ENCODE data around the gene STPG2. TPM values are rescaled to one million over a fixed set of nuclear protein-coding genes. Genes with fewer than 3 reads are reported as not detected.

Gene STPG2
- total RNA-seq, 1 donor from 2014 or later, result 0.99 TPM

DNA sequence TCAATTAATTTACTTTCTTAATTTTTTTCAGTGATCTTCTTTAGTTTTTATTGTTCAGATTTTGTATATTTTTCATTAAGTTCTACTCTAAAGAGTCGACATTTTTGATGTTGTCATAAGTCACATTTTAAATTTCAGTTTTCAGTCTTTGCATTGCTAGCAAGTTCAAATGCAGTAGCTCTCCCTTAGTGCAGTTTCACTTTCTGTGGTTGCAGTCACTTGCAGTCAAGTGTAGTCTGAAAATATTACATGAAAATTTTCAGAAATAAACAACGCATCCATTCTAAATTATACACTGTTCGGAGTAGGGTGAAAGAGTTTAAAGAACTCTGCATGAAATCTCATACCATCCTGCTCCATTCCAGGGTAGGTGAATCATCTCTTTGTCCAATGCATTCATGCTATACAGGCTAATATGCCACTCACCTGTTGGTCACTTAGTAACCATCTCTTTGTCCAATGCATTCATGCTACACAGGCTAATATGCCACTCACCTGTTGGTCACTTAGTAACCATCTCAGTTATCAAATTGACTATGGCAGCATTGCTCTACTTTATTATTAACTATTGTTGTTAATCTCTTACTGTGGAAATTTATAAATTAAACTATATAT is 356.9 kb downstream of the STPG2 start:
- no peak overlapping the region for H3K4me3 Mint-ChIP-seq

DNA sequence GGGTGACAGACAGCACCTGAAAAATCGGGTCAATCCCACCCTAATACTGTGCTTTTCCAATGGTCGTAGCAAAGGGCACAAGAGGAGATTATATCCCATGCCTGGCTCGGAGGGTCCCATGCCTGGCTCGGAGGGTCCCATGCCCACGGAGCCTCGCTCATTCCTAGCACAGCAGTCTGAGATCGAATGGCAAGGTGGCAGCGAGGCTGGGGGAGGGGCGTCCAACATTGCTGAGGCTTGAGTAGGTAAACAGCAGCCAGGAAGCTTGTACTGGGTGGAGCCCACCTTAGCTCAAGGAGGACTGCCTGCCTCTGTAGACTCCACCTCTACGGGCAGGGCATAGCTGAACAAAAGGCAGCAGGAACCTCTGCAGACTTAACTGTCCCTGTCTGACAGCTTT is 365.1 kb downstream of the STPG2 start:
- Histone ChIP-seq H3K4me2 (no peak overlapping the region), H3K4me1 (no peaks in the 10 kb centered on the region), H3K4me3 (no peak overlapping the region), H3K9ac (no peak overlapping the region), H3K27me3 (no peaks in the 10 kb centered on the region), H3K36me3 (no peaks in the 10 kb centered on the region), H4K20me1 (ENCODE audit: low read depth) (no peaks in the 10 kb centered on the region), H3F3A (ENCODE audit: low read depth) (no peaks in the 10 kb centered on the region), H3K27ac (no peak overlapping the region), H3K9me3 (ENCODE audit: low read depth) (no peaks in the 10 kb centered on the region), H2AFZ (replicated peaks) (no peak overlapping the region), H3K79me2 (ENCODE audit: low read depth) (no peaks in the 10 kb centered on the region)
- no peak overlapping the region for H3K4me3 Mint-ChIP-seq
- H3K27ac Mint-ChIP-seq, result no peak overlapping the region
- DNase-seq (ENCODE audit: low spot score), result no peak
- H3K4me1 Mint-ChIP-seq, result no peaks in the 10 kb centered on the region
- H3K27me3 Mint-ChIP-seq (ENCODE audit: insufficient read depth, low read depth), result no peaks in the 10 kb centered on the region
- no peaks in the 10 kb centered on the region for H3K36me3 Mint-ChIP-seq
- TF ChIP-seq EZH2phosphoT487 (IDR thresholded peaks at IDR 0.05), result no peak
- TF ChIP-seq, protein P1, sequence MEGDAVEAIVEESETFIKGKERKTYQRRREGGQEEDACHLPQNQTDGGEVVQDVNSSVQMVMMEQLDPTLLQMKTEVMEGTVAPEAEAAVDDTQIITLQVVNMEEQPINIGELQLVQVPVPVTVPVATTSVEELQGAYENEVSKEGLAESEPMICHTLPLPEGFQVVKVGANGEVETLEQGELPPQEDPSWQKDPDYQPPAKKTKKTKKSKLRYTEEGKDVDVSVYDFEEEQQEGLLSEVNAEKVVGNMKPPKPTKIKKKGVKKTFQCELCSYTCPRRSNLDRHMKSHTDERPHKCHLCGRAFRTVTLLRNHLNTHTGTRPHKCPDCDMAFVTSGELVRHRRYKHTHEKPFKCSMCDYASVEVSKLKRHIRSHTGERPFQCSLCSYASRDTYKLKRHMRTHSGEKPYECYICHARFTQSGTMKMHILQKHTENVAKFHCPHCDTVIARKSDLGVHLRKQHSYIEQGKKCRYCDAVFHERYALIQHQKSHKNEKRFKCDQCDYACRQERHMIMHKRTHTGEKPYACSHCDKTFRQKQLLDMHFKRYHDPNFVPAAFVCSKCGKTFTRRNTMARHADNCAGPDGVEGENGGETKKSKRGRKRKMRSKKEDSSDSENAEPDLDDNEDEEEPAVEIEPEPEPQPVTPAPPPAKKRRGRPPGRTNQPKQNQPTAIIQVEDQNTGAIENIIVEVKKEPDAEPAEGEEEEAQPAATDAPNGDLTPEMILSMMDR (IDR thresholded peaks at IDR 0.05), result no peak
- no peak for TF ChIP-seq EZH2 (IDR thresholded peaks at IDR 0.05)
- peaks cover 3% of the 10 kb centered on the region for H3K9me3 Mint-ChIP-seq

More for the DNA sequence above, 356.9 kb downstream of the STPG2 start:
- H3K4me1 Mint-ChIP-seq, result no peaks in the 10 kb centered on the region
- Histone ChIP-seq H3K4me3 (no peak overlapping the region), H3K4me1 (no peaks in the 10 kb centered on the region), H3K4me2 (no peak overlapping the region), H3K27me3 (no peaks in the 10 kb centered on the region), H3K27ac (no peak overlapping the region), H4K20me1 (ENCODE audit: low read depth) (no peaks in the 10 kb centered on the region), H3K9ac (no peak overlapping the region), H3K79me2 (ENCODE audit: low read depth) (no peaks in the 10 kb centered on the region), H3K36me3 (no peaks in the 10 kb centered on the region), H3F3A (ENCODE audit: low read depth) (no peaks in the 10 kb centered on the region), H3K9me3 (ENCODE audit: low read depth) (no peaks in the 10 kb centered on the region), H2AFZ (replicated peaks) (no peak overlapping the region)
- H3K27ac Mint-ChIP-seq, result no peak overlapping the region
- no peaks in the 10 kb centered on the region for H3K36me3 Mint-ChIP-seq
- H3K9me3 Mint-ChIP-seq, result no peaks in the 10 kb centered on the region
- TF ChIP-seq EZH2phosphoT487 (IDR thresholded peaks at IDR 0.05) (no peak), EZH2 (IDR thresholded peaks at IDR 0.05) (no peak)
- TF ChIP-seq, protein P1 (IDR thresholded peaks at IDR 0.05), result no peak
- no peaks in the 10 kb centered on the region for H3K27me3 Mint-ChIP-seq (ENCODE audit: insufficient read depth, low read depth)
- no peak for DNase-seq (ENCODE audit: low spot score)

DNA sequence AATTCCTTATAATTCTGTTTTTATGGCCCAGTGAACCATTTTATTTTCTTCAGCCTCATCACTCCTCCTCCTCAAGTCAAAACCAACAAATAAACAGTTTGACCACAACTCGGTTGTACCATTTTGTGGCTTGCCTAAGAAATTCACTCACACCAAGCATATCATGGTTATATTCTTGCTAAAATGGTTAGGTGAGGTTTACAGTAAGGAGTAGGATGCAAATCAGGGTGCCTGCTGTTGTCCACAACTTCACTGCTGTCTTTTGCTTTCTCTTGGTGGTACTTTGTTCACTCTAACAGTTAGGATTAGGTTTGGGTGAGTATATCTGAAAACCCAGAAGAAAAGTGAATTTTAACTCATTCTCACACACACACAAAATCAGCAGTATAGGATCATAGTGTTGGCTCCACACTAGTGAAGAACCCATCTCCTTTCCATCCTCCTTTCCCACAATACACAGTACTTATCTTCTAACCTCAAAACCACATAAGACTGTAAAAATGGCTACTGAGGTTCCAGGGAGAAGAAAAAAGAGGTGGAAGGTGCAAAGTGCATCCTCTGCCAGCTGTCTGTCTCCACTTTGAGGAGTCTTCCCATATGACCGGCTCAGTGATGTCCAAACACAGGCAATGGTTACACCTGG is 368.8 kb downstream of the STPG2 start:
- H3K36me3 Mint-ChIP-seq, result no peaks in the 10 kb centered on the region
- Histone ChIP-seq H3K27me3 (no peaks in the 10 kb centered on the region), H3K4me2 (no peak overlapping the region), H3K4me1 (no peaks in the 10 kb centered on the region), H4K20me1 (ENCODE audit: low read depth) (no peaks in the 10 kb centered on the region), H3K9ac (no peak overlapping the region), H3F3A (ENCODE audit: low read depth) (no peaks in the 10 kb centered on the region), H3K79me2 (ENCODE audit: low read depth) (no peaks in the 10 kb centered on the region), H3K27ac (no peak overlapping the region), H3K36me3 (no peaks in the 10 kb centered on the region), H3K4me3 (no peak overlapping the region), H3K9me3 (ENCODE audit: low read depth) (no peaks in the 10 kb centered on the region), H2AFZ (replicated peaks) (no peak overlapping the region)
- H3K4me3 Mint-ChIP-seq, result no peak overlapping the region
- H3K27ac Mint-ChIP-seq, result no peak overlapping the region
- no peak for DNase-seq (ENCODE audit: low spot score)
- TF ChIP-seq, protein P1 (IDR thresholded peaks at IDR 0.05), result no peak
- TF ChIP-seq EZH2 (IDR thresholded peaks at IDR 0.05) (no peak), EZH2phosphoT487 (IDR thresholded peaks at IDR 0.05) (no peak)
- no peaks in the 10 kb centered on the region for H3K27me3 Mint-ChIP-seq (ENCODE audit: insufficient read depth, low read depth)
- H3K9me3 Mint-ChIP-seq, result peaks cover 2% of the 10 kb centered on the region
- H3K4me1 Mint-ChIP-seq, result no peaks in the 10 kb centered on the region
